ENCODE data around the gene SUGCT.

SUGCT gene

GRCh38 chr7:40698921-40699260, 564.1 kb downstream of the SUGCT start:
- DNase-seq (ENCODE audit: extremely low spot score), result no peak
- ChIA-PET POLR2A (no interaction called here), CTCF (no interaction called here)
- no peak for TF ChIP-seq CTCF (IDR thresholded peaks at IDR 0.05; ENCODE audit: control extremely low read depth, extremely low read depth, low read depth, missing control alignments)

GRCh38 chr7:40700653-40701421, 566.0 kb downstream of the SUGCT start:
- POLR2A ChIA-PET, result no interaction called here
- CTCF ChIA-PET, result interaction anchor here (1.0 to 1.6 kb wide), 4 partner anchors 16 to 46 kb away, joined by 3 to 4 read pairs (median 3); no protein-coding TSS in a partner anchor
- no peak for DNase-seq (ENCODE audit: extremely low spot score)
- TF ChIP-seq CTCF (IDR thresholded peaks at IDR 0.05; ENCODE audit: control extremely low read depth, extremely low read depth, low read depth, missing control alignments), result no peak

- no peak for TF ChIP-seq CTCF (IDR thresholded peaks at IDR 0.05; ENCODE audit: control extremely low read depth, extremely low read depth, low read depth, missing control alignments)
- CTCF ChIA-PET, result interaction anchor here (1.0 to 1.6 kb wide), 3 partner anchors 17 to 45 kb away, joined by 3 to 4 read pairs (median 3); no protein-coding TSS in a partner anchor
- no peak for DNase-seq (ENCODE audit: extremely low spot score)
- POLR2A ChIA-PET, result no interaction called here
Observed at GRCh38 chr7:40701836-40702551, 567.2 kb downstream of the SUGCT start.

- CTCF ChIA-PET, result interaction anchor here (1.2 to 1.3 kb wide), 4 partner anchors 11 to 993 kb away, joined by 3 to 7 read pairs (median 4); no protein-coding TSS in a partner anchor
- POLR2A ChIA-PET, result no interaction called here
- no peak for TF ChIP-seq CTCF (IDR thresholded peaks at IDR 0.05; ENCODE audit: control extremely low read depth, extremely low read depth, low read depth, missing control alignments)
- DNase-seq (ENCODE audit: extremely low spot score), result no peak
Observed at GRCh38 chr7:40704172-40704571, 569.4 kb downstream of the SUGCT start.

- DNase-seq (ENCODE audit: extremely low spot score), result no peak
- ChIA-PET CTCF (no interaction called here), POLR2A (no interaction called here)
- TF ChIP-seq CTCF (IDR thresholded peaks at IDR 0.05; ENCODE audit: control extremely low read depth, extremely low read depth, low read depth, missing control alignments), result no peak
Observed at GRCh38 chr7:40706829-40707228, 572.0 kb downstream of the SUGCT start.

- no peak for DNase-seq (ENCODE audit: extremely low spot score)
- ChIA-PET CTCF (no interaction called here), POLR2A (no interaction called here)
- TF ChIP-seq CTCF (IDR thresholded peaks at IDR 0.05; ENCODE audit: control extremely low read depth, extremely low read depth, low read depth, missing control alignments), result no peak
Observed at GRCh38 chr7:40709062-40709964, 574.5 kb downstream of the SUGCT start.
